HG03095 (cell line): ENCODE results near the gene NOXRED1.
"Not testable (repeated sequence)": the region's sequence is repeated elsewhere in the genome, so short reads cannot be mapped to it uniquely, and the experiment has no call there.

Experiments used
- ATAC-seq: cut with Tn5 transposase; IDR thresholded peaks from one replicate; pipeline ENCODE4 v1.9.1; 2021; ENCODE audit warnings: moderate library complexity; ENCODE audit not compliant: unreplicated experiment

Gene NOXRED1, protein sequence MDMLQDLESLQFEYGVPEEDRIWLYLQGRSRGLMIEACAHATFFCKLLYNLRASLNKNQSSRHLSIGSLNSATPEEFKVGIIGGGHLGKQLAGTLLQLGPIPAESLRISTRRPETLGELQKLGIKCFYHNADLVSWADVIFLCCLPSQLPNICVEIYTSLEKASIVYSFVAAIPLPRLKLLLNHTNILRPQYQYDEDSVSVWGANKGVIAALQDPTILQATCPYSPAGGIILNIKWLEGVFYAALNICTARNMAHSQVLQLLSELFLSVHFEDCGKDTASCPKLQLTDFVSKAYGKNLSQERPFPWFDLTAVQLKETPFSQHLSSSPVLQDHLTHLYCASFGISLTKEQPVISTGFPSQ

DNA sequence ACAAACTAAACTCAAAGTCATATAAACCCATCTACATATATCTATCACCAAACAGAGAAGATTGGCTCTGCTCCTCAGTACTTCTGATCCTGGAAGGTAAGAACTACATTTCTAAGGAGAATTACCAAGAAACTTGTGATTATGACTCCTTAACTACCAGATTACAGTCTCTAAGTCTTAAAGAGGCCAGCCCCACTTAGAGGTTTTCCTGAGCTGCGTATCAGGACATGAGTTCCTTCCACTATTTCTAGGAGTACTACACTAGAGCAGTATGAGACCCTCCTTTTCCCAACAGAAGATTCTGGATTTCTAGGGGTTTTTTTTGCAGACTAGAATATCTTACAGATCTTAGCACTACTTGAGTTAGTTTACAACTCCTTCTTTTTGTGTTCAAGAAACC is at the start of gene NOXRED1:
NOXRED1 (minus strand) TSS at position 101 of the 400 bp plus-strand sequence. CDS start 634 bp downstream, outside the sequence.
- ATAC-seq, result no peak

DNA sequence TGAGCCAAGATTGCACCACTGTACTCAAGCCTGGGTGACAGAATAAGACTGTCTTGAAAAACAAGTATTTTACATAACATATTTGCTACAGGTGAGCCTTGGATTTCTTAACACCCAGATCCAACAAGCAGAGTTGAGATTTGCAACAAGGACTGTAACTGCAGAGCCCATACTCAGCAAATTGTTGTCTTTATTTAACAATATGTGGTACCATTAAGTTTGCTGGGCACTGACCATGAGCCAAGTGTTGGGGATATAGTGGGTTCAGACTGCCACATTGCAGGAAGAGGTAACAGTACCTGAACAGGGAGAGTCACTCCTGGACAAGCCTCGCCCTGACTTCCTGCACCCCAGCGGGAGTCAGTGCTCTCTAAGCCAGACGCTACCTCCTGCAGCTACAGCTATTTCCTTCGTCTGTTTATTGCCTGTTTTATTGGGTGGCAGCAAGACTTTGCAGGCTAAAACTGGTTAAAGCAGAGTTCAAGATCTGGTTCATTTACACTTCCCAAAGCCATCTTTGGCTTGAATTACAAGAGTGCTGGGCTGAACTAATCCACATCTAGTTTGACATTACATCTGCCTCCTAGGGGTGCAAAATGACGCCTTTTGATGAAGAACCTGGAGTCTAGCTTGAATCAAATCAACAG is 47.0 kb upstream of the NOXRED1 start:
- ATAC-seq, result no peak

DNA sequence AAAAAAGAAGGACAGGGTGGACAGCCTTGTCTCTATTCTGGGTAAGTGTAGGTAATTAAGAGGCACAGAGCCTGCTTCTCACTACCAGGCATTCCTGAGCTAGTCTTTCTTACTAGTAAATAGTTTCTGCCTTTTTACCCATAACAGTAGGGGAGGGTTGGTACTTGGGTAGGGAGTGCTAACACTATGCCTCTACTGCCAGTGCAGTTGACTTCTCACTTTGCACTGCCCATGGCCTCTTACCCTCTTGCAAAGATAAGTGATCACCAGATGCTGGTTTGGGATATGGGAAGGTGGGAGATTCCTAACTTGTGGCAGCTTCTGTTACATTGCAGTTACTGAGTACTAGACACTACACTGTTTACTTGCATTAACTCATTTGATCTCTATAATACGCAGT is 46.2 kb upstream of the NOXRED1 start:
- no peak for ATAC-seq

DNA sequence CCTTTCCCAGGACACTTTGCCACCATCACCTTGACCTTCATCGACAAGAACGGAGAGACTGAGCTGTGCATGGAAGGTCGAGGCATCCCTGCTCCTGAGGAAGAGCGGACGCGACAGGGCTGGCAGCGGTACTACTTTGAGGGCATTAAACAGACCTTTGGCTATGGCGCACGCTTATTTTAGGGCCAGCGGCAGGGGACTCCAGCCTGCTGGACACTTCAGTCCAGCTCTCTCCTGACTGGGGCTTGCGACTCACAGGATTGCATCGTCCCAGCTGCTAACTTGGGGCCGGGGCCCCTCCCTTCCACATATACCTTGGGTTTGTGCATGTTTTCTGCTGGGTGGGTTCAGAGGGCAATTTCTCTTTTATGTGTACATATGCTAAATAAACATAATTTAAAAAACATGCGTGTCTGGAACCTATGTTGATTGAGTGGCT is 45.8 kb upstream of the NOXRED1 start:
- ATAC-seq, result no peak

DNA sequence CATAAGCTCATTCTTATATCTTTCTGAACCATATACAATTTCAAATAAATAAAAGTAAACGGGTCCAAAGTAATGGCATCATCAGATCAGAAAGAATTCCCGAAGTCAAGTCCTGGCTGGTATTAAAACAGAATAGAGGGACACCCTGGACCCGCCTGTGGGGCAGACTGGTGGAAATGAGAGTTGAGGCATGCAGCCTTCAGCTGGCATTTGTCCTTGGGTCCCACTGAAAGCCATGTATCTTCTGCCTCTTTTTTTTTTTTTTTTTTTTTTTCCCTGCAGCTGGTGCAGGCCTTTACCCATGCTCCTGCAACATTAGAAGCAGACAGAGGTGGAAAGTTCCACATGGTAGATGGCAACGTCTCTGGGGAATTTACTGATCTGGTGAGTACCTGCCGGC is 44.5 kb upstream of the NOXRED1 start:
- ATAC-seq, result no peak

DNA sequence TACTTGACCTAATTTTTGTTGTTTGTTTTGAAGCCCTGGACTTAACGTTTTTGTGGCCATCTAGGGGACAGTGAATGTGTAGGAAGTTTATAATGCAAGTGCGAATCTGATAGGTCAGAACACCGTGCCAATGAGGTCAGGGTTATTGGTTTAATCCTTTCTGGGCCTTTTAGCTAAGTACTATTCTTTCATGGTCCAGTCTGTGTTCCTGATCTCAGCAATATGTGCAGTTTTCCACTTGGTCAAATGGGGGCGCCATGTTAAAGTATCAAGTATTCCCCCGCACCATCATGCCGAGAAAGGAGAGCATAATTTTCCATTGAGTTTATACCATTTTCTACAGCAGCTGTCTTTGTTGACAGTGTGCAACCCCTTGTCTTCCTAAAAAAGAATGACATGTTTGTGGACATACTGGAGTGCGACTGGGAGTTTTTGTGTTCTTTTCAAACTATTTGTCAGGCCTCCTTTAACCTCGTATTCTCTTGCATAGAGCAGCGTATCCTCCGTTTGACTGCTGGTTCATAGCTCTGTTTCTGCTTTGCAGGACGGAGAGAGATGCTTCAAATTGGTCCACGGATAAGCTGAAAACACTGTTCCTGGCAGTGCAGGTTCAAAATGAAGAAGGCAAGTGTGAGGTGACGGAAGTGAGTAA is 35.9 kb upstream of the NOXRED1 start:
- no peak for ATAC-seq

DNA sequence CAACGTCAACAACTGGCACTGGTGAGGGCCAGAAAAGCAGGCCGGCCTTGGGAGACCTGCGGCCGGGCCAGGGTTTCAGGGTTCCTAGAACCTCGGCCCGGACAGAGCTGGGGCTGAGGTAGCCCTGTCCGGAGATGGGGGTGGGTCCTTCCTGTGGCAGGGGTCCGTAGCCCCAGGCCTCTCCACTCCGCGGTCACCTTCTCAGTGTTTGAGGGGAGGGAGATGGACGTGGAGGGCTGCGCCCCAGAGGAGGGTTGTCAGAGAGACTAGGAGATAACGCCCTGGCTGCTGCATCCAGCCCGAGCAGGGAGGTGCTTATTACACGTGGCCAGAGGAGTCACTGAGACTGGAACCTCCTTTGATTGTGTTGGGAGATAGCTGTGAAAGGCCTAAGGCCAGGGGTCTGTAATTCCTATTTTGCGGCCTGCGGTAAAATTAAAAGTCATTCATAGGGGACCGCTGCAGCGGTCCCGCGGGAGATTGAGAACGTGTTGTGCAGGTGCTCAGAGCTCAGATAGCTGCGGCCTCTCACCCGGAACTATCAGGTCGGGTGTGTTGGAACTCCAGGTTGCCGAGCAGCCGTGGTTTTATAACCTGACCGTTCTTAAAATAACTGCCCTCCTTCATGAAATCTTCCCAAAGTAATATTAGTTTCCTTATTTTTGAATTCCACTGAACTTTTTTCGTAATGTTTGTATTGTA is 35.1 kb upstream of the NOXRED1 start:
- peak; percentile 18 for ATAC-seq

DNA sequence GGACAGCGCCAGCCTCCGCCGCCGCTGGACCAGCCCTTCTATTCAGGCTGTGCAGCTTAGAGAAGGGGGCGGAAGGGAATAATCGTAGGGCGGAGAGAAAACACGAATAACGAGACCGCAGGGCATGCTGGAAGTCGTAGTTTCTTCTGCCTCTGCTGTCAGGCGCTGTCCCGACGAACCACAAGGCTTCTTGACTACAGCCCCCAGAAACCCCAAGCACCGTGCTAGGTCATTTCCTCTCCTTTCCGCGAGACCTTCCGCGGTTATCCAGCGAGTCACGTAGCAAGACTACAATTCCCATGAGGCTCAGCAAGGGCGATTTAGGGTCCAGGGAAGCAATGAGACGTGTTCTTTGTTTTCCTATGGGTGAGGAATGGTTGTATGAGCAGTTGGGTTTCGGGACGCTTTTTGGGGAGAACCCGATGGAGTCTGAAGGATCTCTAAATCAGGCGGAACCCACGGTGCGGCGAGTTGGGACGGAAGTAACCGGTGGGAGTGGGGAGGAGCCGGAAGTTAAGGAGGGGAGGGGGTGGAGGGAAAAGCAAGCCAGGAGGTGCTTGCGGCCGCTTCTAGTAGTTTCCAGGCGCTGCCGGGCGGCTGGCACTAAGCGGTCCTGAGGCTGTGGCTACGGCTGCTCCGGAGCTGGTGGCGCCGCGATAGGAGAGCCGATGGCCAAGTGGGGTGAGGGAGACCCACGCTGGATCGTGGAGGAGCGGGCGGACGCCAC is 34.4 kb upstream of the NOXRED1 start, which contains the start of the genes AHSA1 and VIPAS39:
AHSA1 (plus strand) TSS at position 572 of the 727 bp plus-strand sequence; CDS start at position 669, 97 bp downstream.
VIPAS39 (minus strand) TSS at position 80 of the 727 bp plus-strand sequence. CDS start 3,499 bp downstream, outside the sequence.
- peak; percentile 89 for ATAC-seq

DNA sequence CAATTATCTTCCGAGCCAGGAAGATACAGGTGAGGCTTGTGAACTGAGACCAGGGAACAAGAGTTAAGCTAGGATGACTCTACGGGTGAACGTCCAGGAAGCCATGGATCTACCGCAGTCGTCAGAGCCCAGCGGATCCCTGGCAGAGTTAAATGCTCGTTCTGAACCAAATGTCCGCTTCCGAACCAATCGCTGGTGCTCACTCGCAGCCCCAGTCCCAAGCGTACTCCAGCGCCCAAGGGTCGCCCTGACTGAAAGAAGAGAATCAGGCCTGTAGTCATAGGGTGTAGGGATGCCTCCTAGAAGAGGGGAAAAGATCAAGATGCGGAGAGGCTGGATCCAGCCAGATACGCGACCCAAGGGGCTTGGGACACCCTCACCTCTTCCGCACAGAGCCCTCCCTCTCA is 33.8 kb upstream of the NOXRED1 start:
- ATAC-seq, result peak; percentile 9

DNA sequence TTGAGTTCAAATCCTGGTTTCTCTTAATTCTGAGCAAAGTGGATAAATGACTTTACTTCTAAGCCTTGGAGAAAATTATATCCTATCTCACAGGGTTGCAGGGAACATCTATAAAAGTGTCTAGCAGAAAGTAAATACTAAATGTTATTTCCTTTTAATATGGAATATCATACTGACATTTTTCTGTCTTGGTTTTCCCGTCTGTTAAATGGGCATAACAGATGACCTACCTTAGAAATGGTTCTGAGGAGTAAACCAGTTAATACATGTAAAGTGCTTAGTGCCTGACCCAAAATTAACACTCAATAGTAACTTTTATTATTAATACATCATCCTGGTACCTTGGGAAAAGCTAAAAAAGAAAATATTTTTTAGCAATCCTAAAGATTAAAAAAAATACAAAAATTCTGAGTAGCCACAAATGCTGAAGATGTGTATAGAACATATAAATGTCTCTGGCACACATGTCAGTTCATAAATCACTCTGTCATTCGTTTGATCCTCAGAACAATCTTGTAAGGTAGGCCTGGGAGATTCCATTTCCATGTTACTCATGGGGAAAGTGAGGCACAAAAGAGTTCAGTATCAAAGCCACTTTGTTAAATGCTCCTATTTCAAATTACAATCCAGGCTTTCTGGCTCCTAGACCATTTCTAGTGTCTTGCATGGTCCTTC is 32.8 kb upstream of the NOXRED1 start:
- ATAC-seq, result no peak

DNA sequence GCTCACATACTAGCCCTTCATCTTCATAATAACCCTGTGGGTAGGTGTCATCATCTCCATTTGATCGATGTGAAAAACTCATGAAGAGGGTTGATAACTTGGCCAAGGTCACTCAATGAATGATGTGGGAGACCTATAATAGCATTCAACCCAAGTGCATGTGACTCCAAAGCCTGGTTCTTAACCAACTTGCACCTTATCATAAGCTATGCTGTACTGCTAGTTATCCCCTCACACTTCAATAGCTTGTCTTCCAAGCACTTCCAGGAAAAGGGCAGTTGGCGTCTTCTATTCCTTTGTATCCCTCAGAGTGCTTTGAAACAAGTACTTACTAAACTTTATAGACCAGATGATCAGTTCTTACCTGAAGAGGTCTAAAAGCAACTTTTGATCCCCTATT is 18.9 kb upstream of the NOXRED1 start:
- no peak for ATAC-seq

DNA sequence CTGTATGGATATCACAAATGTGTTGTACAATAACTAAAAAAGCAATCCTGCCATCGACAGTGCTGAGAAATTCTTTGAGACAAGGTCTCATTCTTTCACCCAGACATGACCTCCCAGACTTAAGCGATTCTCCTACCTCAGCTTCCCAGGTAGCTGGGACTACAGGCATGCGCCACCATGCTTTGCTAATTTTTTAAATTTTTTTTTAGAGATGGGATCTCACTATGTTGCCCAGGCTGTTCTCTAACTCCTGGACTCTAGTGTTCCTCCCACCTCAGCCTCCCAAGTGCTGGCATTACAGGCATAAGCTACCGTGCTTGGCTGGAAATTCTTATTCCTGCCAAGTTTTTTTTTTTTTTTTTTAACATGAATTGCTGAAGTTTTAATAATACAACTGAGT is 16.5 kb upstream of the NOXRED1 start:
- ATAC-seq, result no peak

DNA sequence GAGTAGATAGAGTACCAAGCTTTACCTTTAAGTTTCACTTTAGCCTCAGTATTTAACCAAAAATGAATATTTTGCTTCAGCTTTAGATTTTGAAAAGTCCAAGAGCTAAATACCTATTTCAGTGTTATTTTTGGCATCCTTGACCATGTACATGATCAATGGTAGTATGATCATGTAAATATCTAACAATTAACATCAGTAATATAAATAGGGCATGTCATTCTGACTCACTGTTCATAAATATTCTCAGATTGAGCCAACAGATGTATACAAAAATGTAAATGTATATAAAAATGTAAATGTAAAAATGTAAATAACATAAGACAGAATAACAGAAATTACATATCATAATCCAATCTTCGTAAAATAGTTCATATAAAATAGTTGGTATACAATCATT is 15.3 kb upstream of the NOXRED1 start:
- no peak for ATAC-seq

DNA sequence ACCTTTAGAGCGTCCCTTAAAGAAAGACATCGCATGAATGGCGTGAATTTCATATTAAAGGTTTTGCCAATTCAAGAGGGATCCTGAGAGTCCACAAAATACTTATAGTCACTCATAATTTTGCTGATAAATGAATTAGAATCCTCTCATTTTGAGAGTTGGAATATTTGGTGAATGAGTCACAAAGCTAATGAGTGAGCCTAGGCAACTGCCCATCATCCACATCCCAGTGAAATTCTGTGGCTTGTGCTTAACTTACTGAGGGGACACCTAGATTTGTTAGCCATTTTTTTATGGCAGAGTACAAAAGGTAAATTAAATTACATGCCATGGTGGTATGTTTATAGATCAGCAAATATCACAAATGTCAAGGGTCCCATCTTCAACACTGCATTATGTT is 12.7 kb upstream of the NOXRED1 start:
- no peak for ATAC-seq

DNA sequence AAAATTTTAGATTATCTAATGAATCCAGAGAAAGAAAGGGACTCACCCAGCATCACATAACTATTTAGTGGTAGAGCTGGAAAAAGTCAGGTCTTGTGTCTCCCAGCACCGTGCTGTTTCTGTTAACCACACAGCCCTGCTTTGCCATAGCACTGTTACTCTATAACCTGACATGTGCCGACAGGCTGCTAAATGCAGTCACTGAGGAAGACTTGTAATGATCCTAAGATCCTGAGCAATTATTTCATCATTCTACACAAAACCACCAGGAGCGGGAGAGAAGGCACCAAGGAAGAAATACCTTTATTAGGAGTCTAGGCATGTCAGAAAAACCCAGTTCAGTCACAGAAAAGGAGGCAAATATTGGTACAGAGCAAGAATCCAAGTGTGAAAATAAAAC is 3.1 kb upstream of the NOXRED1 start:
- no peak for ATAC-seq

DNA sequence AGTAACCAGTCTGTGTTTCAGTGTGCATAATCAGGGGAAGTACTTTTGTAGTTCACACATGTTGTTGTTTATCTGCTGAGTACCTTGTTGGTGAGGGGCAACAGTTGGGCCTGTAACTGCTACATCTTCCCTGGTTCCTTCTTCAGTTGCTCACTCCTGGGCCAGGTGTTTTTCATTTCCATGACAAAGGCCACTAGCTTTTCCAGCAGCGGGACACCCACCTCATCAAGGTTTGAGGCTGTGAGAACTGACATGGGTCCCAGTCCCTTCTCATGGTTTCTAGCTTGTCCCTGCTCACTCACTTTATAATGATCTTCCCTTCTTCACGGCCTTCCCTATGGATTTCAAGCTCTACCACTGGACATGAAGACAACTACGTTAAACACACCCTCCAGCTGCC is 1.5 kb upstream of the NOXRED1 start:
- no peak for ATAC-seq

DNA sequence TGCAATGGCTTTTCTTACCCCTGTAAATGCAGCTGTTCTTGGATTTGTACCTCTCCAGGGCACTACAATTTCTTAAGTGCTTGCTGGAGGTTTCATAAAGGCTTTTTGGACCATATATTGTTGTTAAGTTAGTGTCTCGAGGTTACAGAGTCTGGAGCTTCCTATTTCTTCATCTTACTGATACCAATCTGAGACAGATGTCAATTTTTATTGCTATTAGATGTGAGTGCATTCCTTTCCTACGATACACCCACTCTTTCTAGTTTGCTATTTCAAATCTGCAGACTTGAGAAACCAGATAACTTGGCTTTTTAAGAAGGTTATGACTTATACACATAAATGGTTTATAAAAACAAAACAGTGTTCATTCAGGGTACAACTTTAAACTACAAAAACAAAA is 2.1 kb downstream of the NOXRED1 start:
- no peak for ATAC-seq

DNA sequence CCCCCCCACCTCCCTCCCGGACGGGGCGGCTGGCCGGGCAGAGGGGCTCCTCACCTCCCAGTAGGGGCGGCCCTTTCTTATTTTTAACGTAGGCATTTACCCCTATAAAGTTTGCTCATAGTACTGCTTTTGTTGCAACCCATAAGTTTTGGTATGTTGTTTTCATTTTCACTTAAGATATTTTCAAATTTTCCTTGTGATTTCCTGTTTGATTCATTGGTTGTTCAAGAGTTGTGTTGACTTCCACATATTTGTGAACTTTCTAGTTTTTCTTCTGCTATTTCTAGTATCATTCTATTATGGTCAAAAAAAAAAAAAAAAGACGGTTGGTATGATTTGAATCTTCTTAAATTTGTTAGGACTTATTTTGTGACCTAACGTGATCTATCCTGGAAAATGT is 6.5 kb downstream of the NOXRED1 start:
- no peak for ATAC-seq

DNA sequence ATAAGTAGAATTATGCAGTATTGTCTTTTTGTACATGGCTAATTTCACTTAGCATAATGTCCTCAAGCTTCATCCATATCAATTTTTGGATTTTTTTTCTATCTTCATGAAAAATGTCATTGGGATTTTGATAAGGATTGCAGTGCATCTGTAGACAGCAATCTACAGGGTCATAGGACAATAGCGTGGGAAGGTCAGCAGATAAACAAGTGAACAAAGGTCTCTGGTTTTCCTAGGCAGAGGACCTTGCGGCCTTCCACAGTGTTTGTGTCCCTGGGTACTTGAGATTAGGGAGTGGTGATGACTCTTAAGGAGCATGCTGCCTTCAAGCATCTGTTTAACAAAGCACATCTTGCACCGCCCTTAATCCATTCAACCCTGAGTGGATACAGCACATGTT is 7.2 kb downstream of the NOXRED1 start:
- ATAC-seq, result not testable (repeated sequence)
